HepG2 (cell line): Measurements from ENCODE around the gene NXF2. TPM values are rescaled to one million over a fixed set of nuclear protein-coding genes. Genes with fewer than 3 reads are reported as not detected.
"Not testable (repeated sequence)": the region's sequence is repeated elsewhere in the genome, so short reads cannot be mapped to it uniquely, and the experiment has no call there.

Source experiments
- ATAC-seq: fragments of 200-7000 bp; cut with Tn5 transposase; 3 replicates; pipeline ENCODE4 v1.9.1; 2020; ENCODE audit warnings: mild to moderate bottlenecking, moderate library complexity
- BruUV-seq: library from RNA; stranded (reverse); fragments of 400-500 nt; replicated peaks from 2 replicates; lab custom pipeline; 2021; lab: Mats Ljungman, UMichigan
- CTCF ChIA-PET: fragments of 300-600 bp; formaldehyde crosslinking; extraction: SDS; loops from one replicate; lab custom pipeline; 2021; ENCODE audit warnings: low total read pairs, inconsistent platforms, low intra/inter-chr PET ratio; lab: Yijun Ruan, JAX
- POLR2A ChIA-PET: fragments of 350-600 bp; sonication (Branson Sonifier 250); formaldehyde crosslinking; loops from one replicate; lab custom pipeline; 2020; ENCODE audit warnings: antibody characterized with exemption, inconsistent platforms; lab: Yijun Ruan, JAX
- DNase-seq: peaks from one replicate; pipeline ENCODE4 v3.0.0-alpha.2; 2015; ENCODE audit warnings: low spot score
- FAIRE-seq: peaks from 3 replicates; lab custom pipeline; 2011; peaks lifted over from hg19 to GRCh38; lab: Jason Lieb, UNC
- H2AFZ ChIP-seq: one replicate; pipeline ENCODE4 v1.6.1; 2011; ENCODE audit warnings: low read length, inconsistent platforms
- H3K27ac ChIP-seq: fragments of 300-600 bp; 3 replicates; pipeline ENCODE4 v1.8.0; 2011; ENCODE audit warnings: mixed run types, mild to moderate bottlenecking, mixed read lengths, low read length, inconsistent platforms; ENCODE audit not compliant: insufficient read depth; ENCODE audit errors: extremely low read length
- H3K27me3 ChIP-seq, 2 experiments: fragments of 200-600 bp in 1 of 2; 2 replicates in 1 of 2; 3 replicates in 1 of 2; pipeline versions ENCODE4 v1.6.0 to v1.8.0; 2011; ENCODE audit warnings: low read length in 2 of 2, mild to moderate bottlenecking in 2 of 2, moderate library complexity in 2 of 2, inconsistent platforms in 1 of 2; ENCODE audit not compliant: insufficient read depth in 2 of 2, control insufficient read depth in 1 of 2
- H3K36me3 ChIP-seq, 2 experiments: fragments of 200-600 bp in 1 of 2; replicated peaks in 1 of 2; 2 replicates in 1 of 2; 3 replicates in 1 of 2; pipeline versions ENCODE4 v1.5.1 to v1.8.0; 2011; ENCODE audit warnings: low read length in 2 of 2, inconsistent platforms in 1 of 2; ENCODE audit not compliant: insufficient read depth in 2 of 2, control insufficient read depth in 1 of 2
- H3K4me1 ChIP-seq: 2 replicates; pipeline ENCODE4 v1.5.1; 2012; ENCODE audit warnings: low read length, inconsistent platforms; ENCODE audit not compliant: insufficient read depth
- H3K4me2 ChIP-seq: 2 replicates; pipeline ENCODE4 v1.6.0; 2011; ENCODE audit warnings: low read depth, low read length, inconsistent platforms
- H3K4me3 ChIP-seq, 3 experiments: fragments of 200-600 bp in 1 of 3; sonication (generic), shearing (Covaris generic) in 1 of 3; replicated peaks in 1 of 3; 2 replicates each; pipeline ENCODE4 v1.5.1; 2011 to 2016; ENCODE audit warnings: low read length in 3 of 3, inconsistent platforms in 2 of 3, low read depth in 2 of 3, mild to moderate bottlenecking in 2 of 3, control low read depth in 1 of 3, mixed read lengths in 1 of 3; ENCODE audit not compliant: insufficient read depth in 1 of 3
- H3K79me2 ChIP-seq: one replicate; pipeline ENCODE4 v1.6.1; 2011; ENCODE audit warnings: low read length, inconsistent platforms; ENCODE audit not compliant: insufficient read depth
- H3K9ac ChIP-seq: 2 replicates; pipeline ENCODE4 v1.6.0; 2011; ENCODE audit warnings: mild to moderate bottlenecking, low read depth, low read length, inconsistent platforms; ENCODE audit not compliant: insufficient read depth
- H3K9me3 ChIP-seq: 2 replicates; pipeline ENCODE4 v1.5.1; 2012; ENCODE audit warnings: mild to moderate bottlenecking, low read length
- H4K20me1 ChIP-seq: 2 replicates; pipeline ENCODE4 v1.6.0; 2011; ENCODE audit warnings: inconsistent platforms, mild to moderate bottlenecking, low read length, moderate library complexity; ENCODE audit not compliant: insufficient read depth
- WGBS: methylation state at CpG from one replicate; pipeline ENCODE4 v1.1.6; 2017; ENCODE audit warnings: low lambda C conversion rate; 5-methylcytosine and 5-hydroxymethylcytosine counted together
- in situ Hi-C: cut with HindIII; loops from 2 replicates; pipeline ENCODE4 v1.10.0; 2017; ENCODE audit warnings: low pct_unique_long_range_greater_than_20kb; ENCODE audit not compliant: extremely low pct_ligation_motif_present
- intact Hi-C: fragments of 100-400 bp; cut with micrococcal nuclease; formaldehyde crosslinking; loops from one replicate; pipeline ENCODE4 v1.10.0; 2022; ENCODE audit not compliant: unreplicated experiment
- polyA plus RNA-seq, 8 experiments: library from polyadenylated mRNA; depleted of rRNA in 3 of 8; stranded (reverse) in 7 of 8; unstranded in 1 of 8; fragments of >200 nt; fragmentation: Illumina TruSeq in 4 of 8; extraction: Trizol in 4 of 8; gene quantifications; 2 replicates each; pipeline versions ENCODE4 v1.2.1 to v1.2.3, GENCODE V29; 2011 to 2016; ENCODE audit warnings: low read depth in 4 of 8, missing spikeins in 1 of 8, mixed read lengths in 1 of 8; ENCODE audit not compliant: insufficient read depth in 1 of 8
- total RNA-seq, 5 experiments: library from RNA; depleted of rRNA; stranded (reverse); fragments of >200 nt; fragmentation: Illumina TruSeq; extraction: Trizol; gene quantifications; 2 replicates each; pipeline ENCODE4 v1.2.3, GENCODE V29; 2016; ENCODE audit warnings: low read depth in 1 of 5

Gene NXF2
- total and polyA plus RNA-seq, 2 of the 13 experiments (the other 11 are each of a cell fraction or from before 2014, with no cell fraction given) = not detected

DNA sequence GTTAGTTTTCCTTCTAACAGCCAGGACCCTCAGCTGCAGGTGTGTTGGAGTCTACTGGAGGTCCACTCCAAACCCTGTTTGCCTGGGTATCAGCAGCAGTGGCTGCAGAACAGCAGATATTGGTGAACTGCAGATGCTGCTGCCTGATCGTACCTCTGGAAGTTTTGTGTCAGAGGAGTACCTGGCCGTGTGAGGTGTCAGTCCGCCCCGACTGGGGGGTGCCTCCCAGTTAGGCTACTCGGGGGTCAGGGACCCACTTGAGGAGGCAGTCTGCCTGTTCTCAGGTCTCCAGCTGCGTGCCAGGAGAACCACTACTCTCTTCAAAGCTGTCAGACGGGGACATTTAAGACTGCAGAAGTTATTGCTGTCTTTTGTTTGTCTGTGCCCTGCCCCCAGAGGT is 11.3 kb upstream of the NXF2 start:
- H3K9ac ChIP-seq, H3K4me2 ChIP-seq, intact Hi-C loops, H3K4me3 ChIP-seq, ATAC-seq, H2AFZ ChIP-seq, CTCF ChIA-PET, H3K4me1 ChIP-seq, in situ Hi-C loops, BruUV-seq, H3K36me3 ChIP-seq, POLR2A ChIA-PET, H4K20me1 ChIP-seq, H3K27me3 ChIP-seq, H3K79me2 ChIP-seq, H3K9me3 ChIP-seq, H3K27ac ChIP-seq, FAIRE-seq, DNase-seq: not testable (repeated sequence)
- no CpG with 5 or more reads among the region's 7 CpGs for WGBS

DNA sequence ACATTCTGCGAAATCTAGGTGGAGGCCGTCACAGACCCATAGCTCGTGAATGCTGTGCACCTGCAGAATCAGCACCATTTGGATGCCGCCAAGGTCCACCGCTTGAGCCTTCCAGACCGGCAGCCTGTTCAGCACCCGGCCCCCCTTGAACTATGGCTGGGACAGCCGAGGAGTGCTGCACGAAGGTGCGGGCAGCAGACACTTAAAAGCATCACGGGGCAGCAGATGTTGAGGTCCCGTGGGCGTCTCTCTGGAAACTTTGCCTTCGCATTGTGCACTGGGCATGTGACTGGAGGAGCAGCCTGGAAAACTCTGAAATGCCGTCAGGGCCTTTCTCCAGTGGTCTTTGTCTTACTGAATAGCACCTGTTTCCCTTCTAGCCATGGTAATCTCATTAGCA is 6.7 kb upstream of the NXF2 start:
- 20% methylated on average over 2 of the region's 15 CpGs for WGBS
- H3K9me3 ChIP-seq, H3K4me2 ChIP-seq, POLR2A ChIA-PET, H3K9ac ChIP-seq, BruUV-seq, H4K20me1 ChIP-seq, H3K36me3 ChIP-seq, intact Hi-C loops, DNase-seq, in situ Hi-C loops, CTCF ChIA-PET, H3K79me2 ChIP-seq, H3K4me1 ChIP-seq, FAIRE-seq, ATAC-seq, H2AFZ ChIP-seq, H3K27me3 ChIP-seq, H3K27ac ChIP-seq, H3K4me3 ChIP-seq: not testable (repeated sequence)

DNA sequence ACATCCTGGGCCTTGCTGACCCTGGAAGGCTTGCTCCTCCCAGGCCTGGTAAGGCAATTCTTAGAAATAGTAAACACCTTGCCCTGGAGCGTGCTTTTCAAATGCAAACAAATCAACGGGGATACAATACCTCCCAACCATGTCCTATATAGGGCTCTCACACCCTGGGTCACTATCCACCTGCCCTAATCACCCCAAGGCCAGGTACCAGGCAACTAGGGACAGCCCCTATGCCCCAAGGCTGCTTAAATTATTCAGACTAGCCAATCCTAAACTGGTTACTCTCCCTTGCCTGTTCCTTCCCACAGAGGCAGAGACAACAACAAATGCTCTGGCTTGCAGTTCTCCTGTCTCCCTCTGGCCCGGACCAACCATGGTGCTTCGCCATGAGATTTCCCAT is 25.3 kb downstream of the NXF2 start:
- in situ Hi-C loops = not testable (repeated sequence)

More for the DNA sequence above, 25.3 kb downstream of the NXF2 start:
- H3K4me3 ChIP-seq, DNase-seq, FAIRE-seq, H3K27ac ChIP-seq, POLR2A ChIA-PET, H3K9me3 ChIP-seq, H4K20me1 ChIP-seq, BruUV-seq, H3K36me3 ChIP-seq, H3K79me2 ChIP-seq, H3K4me2 ChIP-seq, ATAC-seq, CTCF ChIA-PET, H3K27me3 ChIP-seq, H3K4me1 ChIP-seq, intact Hi-C loops, H2AFZ ChIP-seq, H3K9ac ChIP-seq: not testable (repeated sequence)
- no CpG with 5 or more reads among the region's 4 CpGs for WGBS
